HCT116 (cell line): ENCODE results near the gene EEF2KMT. TPM values are rescaled to one million over a fixed set of nuclear protein-coding genes. Genes with fewer than 3 reads are reported as not detected.
"Not testable (repeated sequence)": the region's sequence is repeated elsewhere in the genome, so short reads cannot be mapped to it uniquely, and the experiment has no call there.

Source experiments
- ATAC-seq: fragments of 200-7000 bp; cut with Tn5 transposase; 2 replicates; pipeline ENCODE4 v1.9.1; 2020; ENCODE audit warnings: mild to moderate bottlenecking, moderate library complexity
- BruUV-seq: library from RNA; stranded (reverse); fragments of 400-500 nt; replicated peaks from 2 replicates; lab custom pipeline; 2021; lab: Mats Ljungman, UMichigan
- CTCF ChIA-PET: fragments of 300-600 bp; sonication (Branson Sonifier 250); formaldehyde crosslinking; loops from one replicate; lab custom pipeline; 2021; ENCODE audit warnings: antibody characterized with exemption; lab: Charles Lee
- POLR2A ChIA-PET: fragments of 300-600, 350-600 bp; sonication (Branson Sonifier 250); formaldehyde crosslinking; loops from one replicate; lab custom pipeline; 2021; ENCODE audit warnings: antibody characterized with exemption; lab: Charles Lee
- RAD21 ChIA-PET, 2 experiments: fragments of 300-600 bp; sonication (Branson Sonifier 250); formaldehyde crosslinking; loops; one replicate each; lab custom pipeline; 2023; ENCODE audit warnings: low total read pairs in 2 of 2; ENCODE audit not compliant: uncharacterized antibody in 2 of 2, unreplicated experiment in 2 of 2, low non-redundant PET in 1 of 2; lab: Charles Lee
- DNase-seq: peaks from one replicate; pipeline ENCODE4 v3.0.0-alpha.2; 2010; ENCODE audit warnings: low read depth, low spot score
- H2AFZ ChIP-seq: fragments of 200-600 bp; shearing (Covaris generic), sonication (generic); 2 replicates; pipeline ENCODE4 v1.6.1; 2017; ENCODE audit warnings: low read depth, mixed run types, mixed read lengths, antibody characterized with exemption, low read length; ENCODE audit not compliant: poor library complexity, severe bottlenecking
- H3K27ac ChIP-seq: 2 replicates; pipeline ENCODE4 v1.5.1; 2012; ENCODE audit warnings: low read depth, low read length
- H3K27me3 ChIP-seq: fragments of 200-600 bp; sonication (generic); 2 replicates; pipeline ENCODE4 v1.6.1; 2016; ENCODE audit warnings: mixed run types, low read length, mixed read lengths; ENCODE audit not compliant: insufficient read depth
- H3K36me3 ChIP-seq, 2 experiments: fragments of 200-500 bp in 1 of 2; fragments of 200-600 bp in 1 of 2; sonication (Bioruptor generic) in 1 of 2; sonication (generic) in 1 of 2; 2 replicates each; pipeline versions ENCODE4 v1.5.1 to v1.6.1; 2014 to 2016; ENCODE audit warnings: low read length in 2 of 2, inconsistent platforms in 1 of 2, mixed read lengths in 1 of 2, mixed run types in 1 of 2; ENCODE audit not compliant: insufficient read depth in 2 of 2, control insufficient read depth in 1 of 2
- H3K4me1 ChIP-seq, 2 experiments: fragments of 200-600 bp in 1 of 2; sonication (generic) in 1 of 2; 2 replicates each; pipeline versions ENCODE4 v1.5.1 to v1.6.1; 2012 to 2017; ENCODE audit warnings: low read length in 2 of 2, inconsistent platforms in 1 of 2, mild to moderate bottlenecking in 1 of 2, mixed read lengths in 1 of 2, mixed run types in 1 of 2, moderate library complexity in 1 of 2; ENCODE audit not compliant: insufficient read depth in 2 of 2, control insufficient read depth in 1 of 2
- H3K4me2 ChIP-seq: fragments of 200-600 bp; sonication (generic); 2 replicates; pipeline ENCODE4 v1.6.1; 2017; ENCODE audit warnings: mixed run types, low read length, mixed read lengths
- H3K4me3 ChIP-seq, 2 experiments: fragments of 200-600 bp in 1 of 2; sonication (generic) in 1 of 2; replicated peaks in 1 of 2; 2 replicates each; pipeline ENCODE4 v1.5.1; 2011 to 2016; ENCODE audit warnings: low read length in 2 of 2, control low read depth in 1 of 2, low read depth in 1 of 2, mild to moderate bottlenecking in 1 of 2, mixed read lengths in 1 of 2, mixed run types in 1 of 2
- H3K79me2 ChIP-seq: fragments of 200-600 bp; sonication (generic); 2 replicates; pipeline ENCODE4 v1.6.1; 2017; ENCODE audit warnings: mild to moderate bottlenecking, mixed run types, low read length, moderate library complexity, mixed read lengths; ENCODE audit not compliant: insufficient read depth
- H3K9ac ChIP-seq: fragments of 200-600 bp; sonication (generic); 2 replicates; pipeline ENCODE4 v1.6.1; 2016; ENCODE audit warnings: low read length, mixed read lengths
- H3K9me2 ChIP-seq: fragments of 200-600 bp; sonication (generic), shearing (Covaris generic); 2 replicates; pipeline ENCODE4 v1.6.1; 2017; ENCODE audit warnings: mixed run types, mild to moderate bottlenecking, moderate library complexity; ENCODE audit not compliant: insufficient read depth
- H3K9me3 ChIP-seq, 2 experiments: fragments of 200-500 bp in 1 of 2; fragments of 200-600 bp in 1 of 2; sonication (Bioruptor generic) in 1 of 2; sonication (generic) in 1 of 2; 2 replicates each; pipeline ENCODE4 v1.6.1; 2014 to 2017; ENCODE audit warnings: low read length in 2 of 2, mixed read lengths in 2 of 2, inconsistent platforms in 1 of 2, low read depth in 1 of 2, mild to moderate bottlenecking in 1 of 2, mixed run types in 1 of 2, moderate library complexity in 1 of 2; ENCODE audit not compliant: control insufficient read depth in 1 of 2, insufficient read depth in 1 of 2
- H4K20me1 ChIP-seq: fragments of 200-600 bp; sonication (generic), shearing (Covaris generic); 2 replicates; pipeline ENCODE4 v1.6.1; 2017; ENCODE audit warnings: mixed run types, mild to moderate bottlenecking, moderate library complexity; ENCODE audit not compliant: insufficient read depth
- RAD21 ChIP-seq: IDR thresholded peaks from 2 replicates; pipeline ENCODE4 v1.6.1; 2012; ENCODE audit warnings: low read depth, mild to moderate bottlenecking
- intact Hi-C: fragments of 100-400 bp; cut with micrococcal nuclease; formaldehyde crosslinking; loops from 2 replicates; pipeline ENCODE4 v1.10.0; 2022
- total RNA-seq: library from RNA; stranded (reverse); gene quantifications from one replicate; pipeline ENCODE4 v1.2.1, GENCODE V29; 2021; ENCODE audit not compliant: unreplicated experiment

EEF2KMT gene
- total RNA-seq, 1 experiment from 2014 or later: 25.6 TPM

GRCh38 chr16:5134739-5135452, 37.3 kb upstream of the EEF2KMT start:
- CTCF ChIA-PET, H3K4me2 ChIP-seq, RAD21 ChIA-PET, H3K27me3 ChIP-seq, H3K4me3 ChIP-seq, BruUV-seq, H3K9me3 ChIP-seq, H3K9me2 ChIP-seq, ATAC-seq, H3K36me3 ChIP-seq, POLR2A ChIA-PET, H3K27ac ChIP-seq, H4K20me1 ChIP-seq, H2AFZ ChIP-seq, intact Hi-C loops, H3K79me2 ChIP-seq, DNase-seq, H3K4me1 ChIP-seq, H3K9ac ChIP-seq: not testable (repeated sequence)

GRCh38 chr16:5132915-5133600, 35.5 kb upstream of the EEF2KMT start:
- H3K79me2 ChIP-seq, H3K36me3 ChIP-seq, BruUV-seq, H3K4me2 ChIP-seq, CTCF ChIA-PET, H3K9me3 ChIP-seq, H3K4me1 ChIP-seq, intact Hi-C loops, POLR2A ChIA-PET, H3K9ac ChIP-seq, H3K4me3 ChIP-seq, H3K27me3 ChIP-seq, DNase-seq, H3K9me2 ChIP-seq, H2AFZ ChIP-seq, H4K20me1 ChIP-seq, ATAC-seq, H3K27ac ChIP-seq, RAD21 ChIA-PET: not testable (repeated sequence)
- peak; percentile 8; the same call in 1 of the 2 replicates for TF ChIP-seq RAD21

GRCh38 chr16:5131467-5132004, 33.9 kb upstream of the EEF2KMT start:
- H2AFZ ChIP-seq, POLR2A ChIA-PET, intact Hi-C loops, CTCF ChIA-PET, H3K27me3 ChIP-seq, H3K9me3 ChIP-seq, H3K4me2 ChIP-seq, ATAC-seq, H3K79me2 ChIP-seq, H3K9ac ChIP-seq, H3K4me1 ChIP-seq, H3K4me3 ChIP-seq, RAD21 ChIA-PET, DNase-seq, H3K36me3 ChIP-seq, H4K20me1 ChIP-seq, H3K27ac ChIP-seq, H3K9me2 ChIP-seq, BruUV-seq: not testable (repeated sequence)

- POLR2A ChIA-PET, CTCF ChIA-PET, H2AFZ ChIP-seq, BruUV-seq, H3K27ac ChIP-seq, intact Hi-C loops, H3K4me2 ChIP-seq, H3K4me3 ChIP-seq, H3K9ac ChIP-seq, H3K9me3 ChIP-seq, H3K9me2 ChIP-seq, RAD21 ChIA-PET, H3K27me3 ChIP-seq, H3K4me1 ChIP-seq, DNase-seq, H4K20me1 ChIP-seq, H3K36me3 ChIP-seq, H3K79me2 ChIP-seq, ATAC-seq: not testable (repeated sequence)
These were observed 19.9 kb upstream of the EEF2KMT start for GRCh38 chr16:5117300-5118087.
